ENCODE measurements around the gene ASCL3. TPM values are rescaled to one million over a fixed set of nuclear protein-coding genes. Genes with fewer than 3 reads are reported as not detected.
A peak's percentile ranks its signal among the peaks of the same experiment; 100 is the strongest.

The ASCL3 gene
- total RNA-seq, 1 experiment from 2014 or later: not detected

DNA sequence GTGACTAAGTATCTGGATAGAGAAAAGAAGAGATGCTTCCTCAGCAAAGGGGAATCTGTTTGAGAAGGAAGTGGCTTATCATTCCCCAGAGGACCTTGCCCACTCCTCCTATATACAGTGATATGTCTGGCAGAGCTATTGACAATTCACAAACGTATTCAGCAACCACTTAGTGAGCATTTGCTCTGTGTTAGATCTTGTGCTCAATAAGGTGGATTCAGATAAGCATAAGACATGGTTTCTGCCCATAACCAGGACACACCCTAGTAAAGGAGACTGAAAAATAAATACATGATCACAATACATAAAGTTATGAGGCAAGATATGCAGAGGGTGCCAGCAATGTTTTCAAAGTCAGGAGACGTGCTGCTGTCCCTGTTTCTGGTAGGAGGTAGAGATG, 20.0 kb upstream of the ASCL3 start:
- Histone ChIP-seq H3K4me1 (ENCODE audit: low read length) (peaks cover 35% of the 10 kb centered on the region), H3K36me3 (ENCODE audit: insufficient read depth, low read length) (0 out of 2 replicates have a peak, but pooled peaks cover 3% of the 10 kb centered on the region), H3K27me3 (ENCODE audit: low read length) (no peaks in the 10 kb centered on the region), H3K27ac (ENCODE audit: low read length) (no peak overlapping the region), H4K20me1 (ENCODE audit: insufficient read depth, low read depth, low read length) (no peaks in the 10 kb centered on the region), H3K9me2 (replicated peaks; ENCODE audit: insufficient read depth, low read length) (no peaks in the 10 kb centered on the region), H2AFZ (ENCODE audit: low read length) (no peak overlapping the region), H3K4me3 (ENCODE audit: low read length) (peak overlapping the region; percentile 81), H3K4me2 (ENCODE audit: low read depth, low read length, poor library complexity, severe bottlenecking) (peak overlapping the region; percentile 85), H3K9me3 (ENCODE audit: low read length) (no peaks in the 10 kb centered on the region), H3K9ac (ENCODE audit: low read length) (peak overlapping the region; percentile 94), H3K79me2 (ENCODE audit: low read length) (peaks cover 67% of the 10 kb centered on the region)
- DNase-seq: no peak

DNA sequence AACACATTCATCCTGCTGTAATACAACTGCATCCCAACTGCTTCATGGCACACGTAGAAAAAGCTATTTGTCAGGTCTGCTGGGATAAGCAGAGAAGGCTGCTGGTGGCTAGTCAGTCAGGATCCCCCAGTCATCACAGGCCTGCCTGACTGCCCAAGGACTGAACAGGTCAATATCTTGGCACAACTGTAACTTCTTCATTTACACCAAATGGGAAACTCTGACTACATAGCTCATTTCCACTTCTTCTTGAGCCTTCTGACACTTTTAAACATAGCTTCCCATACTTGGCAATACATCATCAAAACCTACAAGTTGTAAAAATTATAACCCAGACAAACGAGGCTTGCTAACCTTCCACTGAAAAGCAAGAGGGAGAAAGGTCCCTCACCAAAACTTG, 18.6 kb upstream of the ASCL3 start:
- peaks cover 80% of the 10 kb centered on the region for H3K79me2 ChIP-seq (ENCODE audit: low read length)
- H3K27ac ChIP-seq (ENCODE audit: low read length): no peak overlapping the region

DNA sequence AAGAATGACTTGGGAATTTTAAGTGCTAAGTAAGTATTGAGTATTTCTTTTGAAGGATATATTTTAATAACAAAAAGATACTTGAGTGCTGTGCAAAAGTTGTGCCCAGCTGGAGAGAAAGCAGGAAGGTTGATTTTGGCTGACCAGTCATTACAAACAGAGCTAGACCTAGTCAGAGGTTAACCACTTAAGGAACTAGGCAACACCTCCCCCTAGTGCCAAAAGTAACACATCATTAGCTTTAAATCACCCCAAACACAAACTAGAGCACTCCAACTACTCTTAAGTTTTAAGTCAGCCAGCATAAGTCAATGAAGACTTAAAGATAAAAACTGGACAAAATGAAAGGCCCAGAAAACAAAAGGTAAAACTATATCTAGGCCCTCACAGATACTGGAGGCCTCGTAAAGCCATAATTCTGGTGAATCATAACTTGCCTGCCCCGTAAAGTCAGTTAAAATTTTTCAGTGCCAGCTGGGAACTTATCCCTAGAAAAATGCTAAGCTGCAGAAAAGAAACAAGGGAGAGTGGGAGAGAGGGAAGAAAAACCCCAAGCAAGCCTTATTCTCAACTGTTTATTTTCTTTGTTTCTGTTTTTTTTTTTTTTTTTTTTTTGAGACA, 16.8 kb upstream of the ASCL3 start:
- H3K4me3 ChIP-seq (ENCODE audit: low read length): no peak overlapping the region
- DNase-seq: peak; percentile 74
- H3K4me1 ChIP-seq (ENCODE audit: low read length): peaks cover 20% of the 10 kb centered on the region
- no peak overlapping the region for H3K9ac ChIP-seq (ENCODE audit: low read length)
- no peaks in the 10 kb centered on the region for H3K9me3 ChIP-seq (ENCODE audit: low read length)
- no peak overlapping the region for H3K4me2 ChIP-seq (ENCODE audit: low read depth, low read length, poor library complexity, severe bottlenecking)
- H4K20me1 ChIP-seq (ENCODE audit: insufficient read depth, low read depth, low read length): no peaks in the 10 kb centered on the region
- no peak overlapping the region for H3K27ac ChIP-seq (ENCODE audit: low read length)
- peaks cover 3% of the 10 kb centered on the region; the same call in 1 of the 2 replicates for H3K36me3 ChIP-seq (ENCODE audit: insufficient read depth, low read length)
- H3K79me2 ChIP-seq (ENCODE audit: low read length): peaks cover 78% of the 10 kb centered on the region
- no peak overlapping the region for H2AFZ ChIP-seq (ENCODE audit: low read length)
- no peaks in the 10 kb centered on the region for H3K9me2 ChIP-seq (replicated peaks; ENCODE audit: insufficient read depth, low read length)
- H3K27me3 ChIP-seq (ENCODE audit: low read length): no peaks in the 10 kb centered on the region

More for the DNA sequence above, 18.6 kb upstream of the ASCL3 start:
- Histone ChIP-seq H3K4me3 (ENCODE audit: low read length) (no peak overlapping the region), H3K9me3 (ENCODE audit: low read length) (no peaks in the 10 kb centered on the region), H4K20me1 (ENCODE audit: insufficient read depth, low read depth, low read length) (no peaks in the 10 kb centered on the region), H3K9me2 (replicated peaks; ENCODE audit: insufficient read depth, low read length) (no peaks in the 10 kb centered on the region), H3K9ac (ENCODE audit: low read length) (no peak overlapping the region), H3K4me1 (ENCODE audit: low read length) (peaks cover 31% of the 10 kb centered on the region), H2AFZ (ENCODE audit: low read length) (no peak overlapping the region), H3K27me3 (ENCODE audit: low read length) (no peaks in the 10 kb centered on the region), H3K36me3 (ENCODE audit: insufficient read depth, low read length) (0 out of 2 replicates have a peak, but pooled peaks cover 3% of the 10 kb centered on the region), H3K4me2 (ENCODE audit: low read depth, low read length, poor library complexity, severe bottlenecking) (peak overlapping the region; percentile 85)
- DNase-seq: no peak

DNA sequence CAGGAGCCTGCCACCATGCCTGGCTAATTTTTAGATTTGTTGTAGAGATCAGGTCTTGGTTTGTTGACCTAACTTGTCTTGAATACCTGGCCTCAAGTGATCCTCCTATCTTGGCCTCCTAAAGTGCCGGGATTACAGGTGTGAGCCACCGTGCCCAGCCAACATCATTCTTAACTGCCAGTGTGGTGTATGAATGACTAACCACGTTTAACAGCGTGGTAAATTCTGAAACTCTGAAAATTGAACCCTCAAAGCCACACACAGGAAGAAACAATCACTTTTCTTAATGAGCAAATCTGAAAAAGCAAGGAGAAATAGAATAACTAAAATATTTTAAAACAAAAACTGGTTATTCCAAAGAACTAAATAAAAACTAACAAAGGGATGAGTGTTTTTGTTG, 14.0 kb upstream of the ASCL3 start:
- no peak for DNase-seq
- H3K4me1 ChIP-seq (ENCODE audit: low read length): peaks cover 4% of the 10 kb centered on the region
- H3K9me3 ChIP-seq (ENCODE audit: low read length): no peaks in the 10 kb centered on the region
- H3K9ac ChIP-seq (ENCODE audit: low read length): no peak overlapping the region
- H3K9me2 ChIP-seq (replicated peaks; ENCODE audit: insufficient read depth, low read length): no peaks in the 10 kb centered on the region
- H3K79me2 ChIP-seq (ENCODE audit: low read length): peaks cover 56% of the 10 kb centered on the region
- H4K20me1 ChIP-seq (ENCODE audit: insufficient read depth, low read depth, low read length): no peaks in the 10 kb centered on the region
- no peak overlapping the region for H3K4me3 ChIP-seq (ENCODE audit: low read length)
- peaks cover 22% of the 10 kb centered on the region; the same call in 1 of the 2 replicates for H3K36me3 ChIP-seq (ENCODE audit: insufficient read depth, low read length)
- H3K4me2 ChIP-seq (ENCODE audit: low read depth, low read length, poor library complexity, severe bottlenecking): no peak overlapping the region
- no peak overlapping the region for H2AFZ ChIP-seq (ENCODE audit: low read length)
- H3K27ac ChIP-seq (ENCODE audit: low read length): no peak overlapping the region
- H3K27me3 ChIP-seq (ENCODE audit: low read length): no peaks in the 10 kb centered on the region

DNA sequence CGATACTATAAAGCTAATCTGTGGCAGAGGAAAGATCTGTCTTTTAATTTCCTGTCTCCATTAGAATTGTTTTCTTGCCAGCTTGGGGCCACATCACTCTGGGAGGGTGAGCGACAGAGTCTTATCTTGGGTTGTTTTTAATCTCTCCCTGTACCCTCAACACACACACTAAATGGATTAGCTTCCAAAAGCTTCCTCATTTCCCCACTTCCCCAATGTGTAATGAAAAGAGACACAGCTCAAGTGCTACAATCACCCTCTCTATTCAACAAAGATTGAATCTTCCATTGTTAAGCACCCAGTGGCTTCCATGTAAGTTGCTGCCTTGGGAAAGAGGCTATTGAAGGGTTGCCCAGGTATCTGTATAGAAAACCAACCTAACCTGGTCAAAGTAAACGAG, 6.1 kb upstream of the ASCL3 start:
- H3K9me2 ChIP-seq (replicated peaks; ENCODE audit: insufficient read depth, low read length): no peaks in the 10 kb centered on the region
- no peak overlapping the region for H2AFZ ChIP-seq (ENCODE audit: low read length)
- H3K4me1 ChIP-seq (ENCODE audit: low read length): no peaks in the 10 kb centered on the region
- H3K4me3 ChIP-seq (ENCODE audit: low read length): no peak overlapping the region
- H3K4me2 ChIP-seq (ENCODE audit: low read depth, low read length, poor library complexity, severe bottlenecking): no peak overlapping the region
- no peak overlapping the region for H3K27ac ChIP-seq (ENCODE audit: low read length)
- no peaks in the 10 kb centered on the region for H4K20me1 ChIP-seq (ENCODE audit: insufficient read depth, low read depth, low read length)
- H3K27me3 ChIP-seq (ENCODE audit: low read length): no peaks in the 10 kb centered on the region
- no peak for DNase-seq
- no peaks in the 10 kb centered on the region for H3K9me3 ChIP-seq (ENCODE audit: low read length)
- peaks cover 28% of the 10 kb centered on the region for H3K36me3 ChIP-seq (ENCODE audit: insufficient read depth, low read length)
- no peaks in the 10 kb centered on the region for H3K79me2 ChIP-seq (ENCODE audit: low read length)
- H3K9ac ChIP-seq (ENCODE audit: low read length): no peak overlapping the region

DNA sequence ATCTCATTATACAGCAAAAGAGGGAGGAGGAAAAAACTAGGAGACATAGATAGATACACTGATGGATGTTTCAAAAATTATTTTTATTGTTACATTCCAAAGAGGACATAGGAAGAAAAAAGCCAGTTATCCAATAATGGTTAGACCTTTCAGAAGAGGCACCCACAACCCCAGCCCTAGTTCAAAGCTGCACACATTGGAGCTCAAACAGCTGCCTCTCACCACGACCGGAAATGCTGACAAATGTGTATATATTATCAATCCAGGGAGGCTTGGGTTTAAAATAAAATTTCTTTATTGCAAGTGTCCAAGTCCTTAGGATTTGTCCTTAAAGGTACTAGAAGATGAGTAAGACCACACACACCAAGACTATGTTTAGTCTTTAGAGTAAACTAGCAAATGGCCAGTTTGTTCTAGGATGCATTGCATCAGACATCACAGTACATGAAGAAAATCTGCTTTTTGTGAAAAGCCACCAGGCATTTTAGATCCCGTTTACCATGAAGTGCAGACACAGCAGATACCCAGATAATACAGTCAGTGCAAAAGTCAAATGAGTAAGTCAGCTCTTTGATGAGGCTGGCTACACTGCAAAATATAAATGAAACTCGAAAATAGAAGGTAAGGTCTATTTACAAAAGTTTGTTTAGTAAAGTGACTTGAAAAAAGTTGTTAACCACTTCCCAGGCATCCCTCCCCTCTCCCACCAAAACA, 4.6 kb upstream of the ASCL3 start:
- Histone ChIP-seq H3K79me2 (ENCODE audit: low read length) (no peaks in the 10 kb centered on the region), H3K4me2 (ENCODE audit: low read depth, low read length, poor library complexity, severe bottlenecking) (no peak overlapping the region), H3K4me3 (ENCODE audit: low read length) (no peak overlapping the region), H3K4me1 (ENCODE audit: low read length) (no peaks in the 10 kb centered on the region), H3K9me3 (ENCODE audit: low read length) (no peaks in the 10 kb centered on the region), H3K27me3 (ENCODE audit: low read length) (no peaks in the 10 kb centered on the region), H3K9me2 (replicated peaks; ENCODE audit: insufficient read depth, low read length) (no peaks in the 10 kb centered on the region), H3K36me3 (ENCODE audit: insufficient read depth, low read length) (peaks cover 16% of the 10 kb centered on the region), H3K9ac (ENCODE audit: low read length) (no peak overlapping the region), H4K20me1 (ENCODE audit: insufficient read depth, low read depth, low read length) (no peaks in the 10 kb centered on the region), H2AFZ (ENCODE audit: low read length) (no peak overlapping the region), H3K27ac (ENCODE audit: low read length) (no peak overlapping the region)
- no peak for DNase-seq

DNA sequence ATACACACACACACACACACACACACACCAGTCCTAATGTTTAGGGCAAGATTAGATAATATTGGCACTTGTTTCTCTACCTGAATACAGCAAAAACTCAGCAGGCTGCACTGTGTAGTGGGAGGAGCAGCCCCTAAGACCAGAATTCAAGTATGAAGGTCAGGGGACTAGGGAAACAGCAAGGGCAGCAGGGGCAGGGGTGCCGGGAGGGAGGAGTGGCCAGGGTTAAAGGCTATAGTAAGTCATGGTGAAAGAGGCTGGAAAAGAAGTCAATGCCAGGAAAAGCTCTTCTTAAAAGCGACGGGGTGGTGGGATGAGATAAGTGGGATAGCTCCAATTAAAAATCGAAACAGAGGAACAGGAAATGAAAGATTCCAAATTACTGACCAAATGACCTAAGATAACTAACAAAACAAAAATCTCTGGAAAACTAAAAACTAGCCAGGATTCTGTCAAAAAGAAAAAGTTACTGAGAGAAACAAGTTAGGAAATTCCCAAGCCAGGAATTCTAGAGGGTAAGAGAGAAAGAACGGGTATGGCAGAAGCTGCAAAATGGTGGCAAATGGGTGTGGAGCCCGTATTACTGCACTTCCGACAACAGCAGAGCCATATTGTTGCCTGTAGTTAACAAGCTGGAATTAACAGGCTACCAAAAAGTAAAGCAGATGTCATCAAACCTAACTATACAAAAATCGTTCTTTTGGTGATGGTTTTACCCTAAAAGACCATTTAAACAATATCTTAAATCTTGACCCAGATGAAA, 1.3 kb downstream of the ASCL3 start:
- DNase-seq: no peak
- H2AFZ ChIP-seq (ENCODE audit: low read length): 0 out of 2 replicates have a peak overlapping the region, but pooled peaks have one; percentile 63

DNA sequence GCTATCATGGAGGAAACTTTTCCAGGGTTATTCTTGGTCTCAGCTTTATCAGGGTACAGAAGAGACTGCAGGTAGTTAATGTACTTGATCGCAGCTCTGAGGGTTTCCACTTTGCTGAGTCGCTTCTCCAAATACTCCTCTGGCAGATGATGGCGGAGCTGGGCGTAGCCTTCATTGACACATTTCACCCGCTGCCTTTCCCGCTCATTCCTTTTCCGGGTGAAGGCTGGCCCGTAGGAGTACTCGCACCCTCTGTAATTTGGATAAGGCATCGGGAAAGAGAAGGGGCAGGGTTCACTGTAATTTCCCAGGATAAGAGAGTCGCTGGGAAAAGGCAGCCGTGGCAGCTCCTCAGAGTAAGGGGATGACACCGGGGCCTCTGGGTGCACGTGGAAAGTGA, 5.2 kb downstream of the ASCL3 start:
- Histone ChIP-seq H3K36me3 (ENCODE audit: insufficient read depth, low read length) (no peaks in the 10 kb centered on the region), H3K9me3 (ENCODE audit: low read length) (no peaks in the 10 kb centered on the region), H3K4me1 (ENCODE audit: low read length) (peaks cover 7% of the 10 kb centered on the region; the same call in 1 of the 2 replicates), H3K4me3 (ENCODE audit: low read length) (no peak overlapping the region), H3K79me2 (ENCODE audit: low read length) (no peaks in the 10 kb centered on the region), H2AFZ (ENCODE audit: low read length) (no peak overlapping the region), H3K27me3 (ENCODE audit: low read length) (0 out of 2 replicates have a peak, but pooled peaks cover 3% of the 10 kb centered on the region), H3K9me2 (replicated peaks; ENCODE audit: insufficient read depth, low read length) (no peaks in the 10 kb centered on the region), H3K27ac (ENCODE audit: low read length) (no peak overlapping the region), H3K9ac (ENCODE audit: low read length) (no peak overlapping the region), H4K20me1 (ENCODE audit: insufficient read depth, low read depth, low read length) (no peaks in the 10 kb centered on the region), H3K4me2 (ENCODE audit: low read depth, low read length, poor library complexity, severe bottlenecking) (no peak overlapping the region)
- no peak for DNase-seq

More for the DNA sequence above, 1.3 kb downstream of the ASCL3 start:
- H3K36me3 ChIP-seq (ENCODE audit: insufficient read depth, low read length): no peaks in the 10 kb centered on the region
- H3K9ac ChIP-seq (ENCODE audit: low read length): no peak overlapping the region
- 0 out of 2 replicates have a peak, but pooled peaks cover 3% of the 10 kb centered on the region for H3K27me3 ChIP-seq (ENCODE audit: low read length)
- H4K20me1 ChIP-seq (ENCODE audit: insufficient read depth, low read depth, low read length): no peaks in the 10 kb centered on the region
- peaks cover 7% of the 10 kb centered on the region; the same call in 1 of the 2 replicates for H3K4me1 ChIP-seq (ENCODE audit: low read length)
- no peak overlapping the region for H3K4me3 ChIP-seq (ENCODE audit: low read length)
- no peaks in the 10 kb centered on the region for H3K9me3 ChIP-seq (ENCODE audit: low read length)
- H3K9me2 ChIP-seq (replicated peaks; ENCODE audit: insufficient read depth, low read length): no peaks in the 10 kb centered on the region
- H3K4me2 ChIP-seq (ENCODE audit: low read depth, low read length, poor library complexity, severe bottlenecking): no peak overlapping the region
- H3K27ac ChIP-seq (ENCODE audit: low read length): no peak overlapping the region
- H3K79me2 ChIP-seq (ENCODE audit: low read length): no peaks in the 10 kb centered on the region
